Skin of body (tissue), 1 donor: Measurements from ENCODE around the gene ZNF329. TPM values are rescaled to one million over a fixed set of nuclear protein-coding genes. Genes with fewer than 3 reads are reported as not detected.

Source experiments
- total RNA-seq: library from RNA; depleted of rRNA; stranded (reverse); fragments of >200 nt; gene quantifications from one replicate; pipeline ENCODE4 v1.2.3, GENCODE V29; 2014

The ZNF329 gene
- total RNA-seq, 1 donor from 2014 or later = 11.8 TPM

Other genes starting within 250 kb of the ZNF329 start
- gene ZNF417, start 234.2 kb downstream of the ZNF329 start, total RNA-seq = 20.1 TPM
- 8.6 TPM for gene ZNF418, start 215.4 kb downstream of the ZNF329 start, total RNA-seq
- gene ZNF256, start 203.1 kb downstream of the ZNF329 start, total RNA-seq = 9.6 TPM
- 0.89 TPM for gene C19orf18, start 176.3 kb downstream of the ZNF329 start, total RNA-seq
- gene ZNF606, start 148.0 kb downstream of the ZNF329 start, total RNA-seq = 18.0 TPM
- gene ZSCAN1, start 116.8 kb downstream of the ZNF329 start, total RNA-seq = 0.30 TPM
- gene ZNF135, start 91.5 kb downstream of the ZNF329 start, total RNA-seq = 9.5 TPM
- 50.3 TPM for gene ZSCAN18, start 52.6 kb downstream of the ZNF329 start, total RNA-seq
- 14.0 TPM for gene ZNF274, start 32.3 kb upstream of the ZNF329 start, total RNA-seq
- 31.3 TPM for gene ZNF544, start 78.1 kb upstream of the ZNF329 start, total RNA-seq
- 6.7 TPM for gene ZNF8, start 128.2 kb upstream of the ZNF329 start, total RNA-seq
- 38.9 TPM for gene ERVK3-1, start 154.6 kb upstream of the ZNF329 start, total RNA-seq
- 2.8 TPM for gene ZSCAN22, start 176.2 kb upstream of the ZNF329 start, total RNA-seq
- gene A1BG, start 202.7 kb upstream of the ZNF329 start, total RNA-seq = 5.1 TPM
- 1.6 TPM for gene ZNF497, start 212.0 kb upstream of the ZNF329 start, total RNA-seq
- gene ZNF837, start 230.2 kb upstream of the ZNF329 start, total RNA-seq = 0.69 TPM
- gene RPS5, start 236.5 kb upstream of the ZNF329 start, total RNA-seq = 1,739 TPM
- 0.99 TPM for gene RNF225, start 244.9 kb upstream of the ZNF329 start, total RNA-seq